Measurements from ENCODE around the gene NIN.

Gene NIN

GRCh38 chr14:50758305-50758704 is 72.7 kb downstream of the NIN start:
- DNase-seq = no peak

- no peak for DNase-seq
Measured at GRCh38 chr14:50757702-50758101, 73.3 kb downstream of the NIN start.

GRCh38 chr14:50756300-50756699 is 74.7 kb downstream of the NIN start:
- DNase-seq = no peak

- no peak for DNase-seq
Measured at GRCh38 chr14:50750323-50750722, 80.6 kb downstream of the NIN start.

- DNase-seq = no peak
Measured at GRCh38 chr14:50745401-50746058, 85.4 kb downstream of the NIN start.

- no peak for DNase-seq
Measured at GRCh38 chr14:50744231-50744630, 86.7 kb downstream of the NIN start.

GRCh38 chr14:50741567-50741966 is 89.4 kb downstream of the NIN start:
- peak; percentile 11 for DNase-seq

- DNase-seq = no peak
Measured at GRCh38 chr14:50740856-50741255, 90.1 kb downstream of the NIN start.

GRCh38 chr14:50739186-50739585 is 91.8 kb downstream of the NIN start:
- no peak for DNase-seq

- peak; percentile 7 for DNase-seq
Measured at GRCh38 chr14:50736932-50737419, 94.0 kb downstream of the NIN start.

GRCh38 chr14:50734950-50735695 is 95.8 kb downstream of the NIN start:
- DNase-seq = no peak

GRCh38 chr14:50733494-50733893 is 97.5 kb downstream of the NIN start:
- DNase-seq = no peak

- DNase-seq = no peak
Measured at GRCh38 chr14:50728836-50729235, 102.1 kb downstream of the NIN start.

- peak; percentile 59 for DNase-seq
Measured at GRCh38 chr14:50726372-50727107, 104.4 kb downstream of the NIN start.

- DNase-seq = peak; percentile 9
Measured at GRCh38 chr14:50725761-50726160, 105.2 kb downstream of the NIN start.

GRCh38 chr14:50719911-50720759 is 110.8 kb downstream of the NIN start:
- no peak for DNase-seq

GRCh38 chr14:50718949-50719348 is 112.0 kb downstream of the NIN start:
- DNase-seq = no peak

- DNase-seq = no peak
Measured at GRCh38 chr14:50717811-50718210, 113.2 kb downstream of the NIN start.

GRCh38 chr14:50714450-50715073 is 116.4 kb downstream of the NIN start:
- peak; percentile 28 for DNase-seq

GRCh38 chr14:50711043-50711442 is 119.9 kb downstream of the NIN start:
- DNase-seq = no peak

- no peak for DNase-seq
Measured at GRCh38 chr14:50705026-50705593, 125.9 kb downstream of the NIN start.

- no peak for DNase-seq
Measured at GRCh38 chr14:50704454-50705010, 126.4 kb downstream of the NIN start.
